B cell (primary cell): ENCODE results near the gene FHIT. TPM values are rescaled to one million over a fixed set of nuclear protein-coding genes. Genes with fewer than 3 reads are reported as not detected.

Experiments
- ATAC-seq: fragments of 200-7000 bp; cut with Tn5 transposase; one replicate; pipeline ENCODE4 v1.10.0; 2021; ENCODE audit warnings: low read depth, mild to moderate bottlenecking, moderate number of reproducible peaks, moderate library complexity
- CTCF ChIA-PET: fragments of 350-600 bp; sonication (Branson Sonifier 250); formaldehyde crosslinking; loops from one replicate; lab custom pipeline; 2021; ENCODE audit warnings: antibody characterized with exemption, inconsistent platforms; lab: Charles Lee
- POLR2A ChIA-PET: fragments of 350-600 bp; sonication (Branson Sonifier 250); formaldehyde crosslinking; loops from one replicate; lab custom pipeline; 2021; ENCODE audit warnings: antibody characterized with exemption; lab: Charles Lee
- DNase-seq: peaks from one replicate; pipeline ENCODE4 v3.0.0; 2013
- H2AFZ ChIP-seq: 2 replicates; pipeline ENCODE4 v1.6.1; 2012; ENCODE audit warnings: mild to moderate bottlenecking, low read depth, low read length; ENCODE audit not compliant: insufficient read depth, poor library complexity, severe bottlenecking
- H3K27ac ChIP-seq, 2 donors: 1 replicate in 1 of 2; 2 replicates in 1 of 2; pipeline ENCODE4 v1.5.1; 2012 to 2013; ENCODE audit warnings: low read length in 2 of 2, mild to moderate bottlenecking in 2 of 2, moderate library complexity in 1 of 2
- H3K27me3 ChIP-seq, 4 experiments: fragments of 200-600 bp in 1 of 4; sonication (generic) in 1 of 4; replicated peaks in 1 of 4; 1 replicate in 2 of 4; 2 replicates in 2 of 4; pipeline versions ENCODE4 v1.6.1 to v1.7.0; 2013 to 2016; ENCODE audit warnings: low read length in 3 of 4, mild to moderate bottlenecking in 2 of 4, mixed read lengths in 1 of 4, moderate library complexity in 1 of 4; ENCODE audit not compliant: insufficient read depth in 4 of 4, control insufficient read depth in 3 of 4; ENCODE audit errors: control extremely low read depth in 1 of 4
- H3K36me3 ChIP-seq, 2 experiments: replicated peaks in 1 of 2; 1 replicate in 1 of 2; 2 replicates in 1 of 2; pipeline versions ENCODE4 v1.6.1 to v1.7.1; 2013; ENCODE audit warnings: low read length in 1 of 2; ENCODE audit not compliant: insufficient read depth in 2 of 2, control insufficient read depth in 1 of 2; ENCODE audit errors: control extremely low read depth in 1 of 2, extremely low read depth in 1 of 2
- H3K4me1 ChIP-seq, 2 donors: fragments of 200-600 bp in 1 of 2; sonication (generic) in 1 of 2; 1 replicate in 1 of 2; 2 replicates in 1 of 2; pipeline versions ENCODE4 v1.5.1 to v1.6.1; 2013 to 2017; ENCODE audit warnings: low read length in 2 of 2; ENCODE audit not compliant: control insufficient read depth in 2 of 2, insufficient read depth in 2 of 2
- H3K4me2 ChIP-seq: replicated peaks from 2 replicates; pipeline ENCODE3; 2012; ENCODE audit warnings: mild to moderate bottlenecking, low read depth, low read length; ENCODE audit not compliant: poor library complexity, severe bottlenecking
- H3K4me3 ChIP-seq, 5 experiments: fragments of 200-600 bp in 1 of 5; sonication (generic) in 1 of 5; 1 replicate in 3 of 5; 2 replicates in 2 of 5; pipeline versions ENCODE4 v1.5.1 to v1.7.0; 2011 to 2016; ENCODE audit warnings: low read length in 4 of 5, mild to moderate bottlenecking in 4 of 5, low read depth in 2 of 5, control low read depth in 1 of 5, moderate library complexity in 1 of 5; ENCODE audit not compliant: insufficient read depth in 1 of 5; ENCODE audit errors: control extremely low read depth in 1 of 5, extremely low read depth in 1 of 5
- H3K79me2 ChIP-seq: fragments of 200-600 bp; sonication (generic); one replicate; pipeline ENCODE4 v1.6.0; 2016; ENCODE audit warnings: low read length; ENCODE audit not compliant: control insufficient read depth, insufficient read depth
- H3K9ac ChIP-seq: fragments of 200-600 bp; sonication (generic); 2 replicates; pipeline ENCODE4 v1.6.1; 2017; ENCODE audit warnings: mild to moderate bottlenecking, low read length, moderate library complexity
- H3K9me3 ChIP-seq, 3 donors: one replicate each; pipeline versions ENCODE4 v1.6.1 to v1.7.1; 2013; ENCODE audit warnings: low read length in 2 of 3; ENCODE audit not compliant: control insufficient read depth in 2 of 3, insufficient read depth in 1 of 3; ENCODE audit errors: control extremely low read depth in 1 of 3
- H4K20me1 ChIP-seq: 2 replicates; pipeline ENCODE4 v1.6.0; 2012; ENCODE audit warnings: mild to moderate bottlenecking, low read length; ENCODE audit not compliant: insufficient read depth, control insufficient read depth, poor library complexity, severe bottlenecking
- H3K27ac Mint-ChIP-seq: one replicate; pipeline ENCODE4 v1.8.0; 2021; ENCODE audit warnings: mixed read lengths
- H3K27me3 Mint-ChIP-seq: one replicate; pipeline ENCODE4 v1.8.0; 2021; ENCODE audit warnings: mixed read lengths
- H3K4me1 Mint-ChIP-seq: one replicate; pipeline ENCODE4 v1.8.0; 2021; ENCODE audit warnings: mixed read lengths
- H3K4me3 Mint-ChIP-seq: one replicate; pipeline ENCODE4 v1.8.0; 2021; ENCODE audit warnings: mixed read lengths
- H3K9me3 Mint-ChIP-seq: one replicate; pipeline ENCODE4 v1.8.0; 2022; ENCODE audit warnings: mixed read lengths; ENCODE audit not compliant: insufficient read depth
- CTCF ChIP-seq: fragments of 200-600 bp; IDR thresholded peaks from one replicate; pipeline ENCODE4 v1.8.0; 2022; ENCODE audit warnings: antibody characterized with exemption, mild to moderate bottlenecking
- EZH2 ChIP-seq: IDR thresholded peaks from 2 replicates; pipeline ENCODE4 v1.6.1; 2012; ENCODE audit warnings: borderline replicate concordance, low read depth, mild to moderate bottlenecking, moderate library complexity, low read length; ENCODE audit not compliant: insufficient read depth, poor library complexity, severe bottlenecking
- WGBS: methylation state at CpG from one replicate; pipeline ENCODE4 v1.1.5; 2013; ENCODE audit warnings: missing lambda C conversion rate; ENCODE audit not compliant: insufficient coverage; 5-methylcytosine and 5-hydroxymethylcytosine counted together
- intact Hi-C: fragments of 100-400 bp; cut with micrococcal nuclease; formaldehyde crosslinking; loops from one replicate; pipeline ENCODE4 v1.10.0; 2022
- polyA plus RNA-seq: library from polyadenylated mRNA; depleted of rRNA; stranded (reverse); fragments of >200 nt; gene quantifications from 2 replicates; pipeline ENCODE4 v1.2.3, GENCODE V29; 2012
- total RNA-seq, 2 donors: library from RNA; stranded (reverse); fragments of 120-200 nt in 1 of 2; gene quantifications; 1 replicate in 1 of 2; 2 replicates in 1 of 2; pipeline versions ENCODE4 v1.2.3 to v1.2.4, GENCODE V29; 2013 to 2022

FHIT gene
- total and polyA plus RNA-seq, 2 donors (not counting 1 experiment from before 2014, with no cell fraction given), result 1.7 to 7.8 TPM

GRCh38 chr3:59746585-59746984 lies 1504.7 kb downstream of the FHIT start:
- H3K9ac ChIP-seq, result no peak overlapping the region
- H3K4me3 Mint-ChIP-seq, result no peak overlapping the region

GRCh38 chr3:59737241-59737640 lies 1514.0 kb downstream of the FHIT start:
- Mint-ChIP-seq H3K9me3 (no peaks in the 10 kb centered on the region), H3K27ac (no peak overlapping the region), H3K4me3 (no peak overlapping the region), H3K4me1 (peaks cover 5% of the 10 kb centered on the region), H3K27me3 (no peaks in the 10 kb centered on the region)
- no peak overlapping the region for H3K9ac ChIP-seq
- CTCF ChIA-PET, result no interaction called here
- no peak overlapping the region for H2AFZ ChIP-seq
- no peak overlapping the region for H3K4me2 ChIP-seq
- H3K4me3 ChIP-seq, result no peak overlapping the region
- no peaks in the 10 kb centered on the region for H3K79me2 ChIP-seq
- no peaks in the 10 kb centered on the region for H3K36me3 ChIP-seq
- no peaks in the 10 kb centered on the region for H3K27me3 ChIP-seq
- H3K9me3 ChIP-seq, result no peaks in the 10 kb centered on the region
- H4K20me1 ChIP-seq, result no peaks in the 10 kb centered on the region
- POLR2A ChIA-PET, result no interaction called here
- H3K27ac ChIP-seq, result no peak overlapping the region
- ATAC-seq, result no peak
- peaks cover 1 to 3% of the 10 kb centered on the region in 2 donors for H3K4me1 ChIP-seq
- TF ChIP-seq EZH2 (no peak), CTCF (no peak)
- 93% methylated on average over 3 of the region's 3 CpGs for WGBS
- intact Hi-C loops, result no loop called here
- no peak for DNase-seq

More at GRCh38 chr3:59746585-59746984, 1504.7 kb downstream of the FHIT start:
- H3K27me3 Mint-ChIP-seq, result no peaks in the 10 kb centered on the region
- H4K20me1 ChIP-seq, result no peaks in the 10 kb centered on the region
- H3K27me3 ChIP-seq, result no peaks in the 10 kb centered on the region
- H3K36me3 ChIP-seq, result no peaks in the 10 kb centered on the region
- H3K4me1 ChIP-seq, result no peaks in the 10 kb centered on the region
- DNase-seq (no peak), ATAC-seq (no peak)
- H3K27ac Mint-ChIP-seq, result no peak overlapping the region
- H3K9me3 ChIP-seq, result peaks cover 0 to 2% (median 0%) of the 10 kb centered on the region in 3 donors
- 100% methylated on average over 3 of the region's 3 CpGs for WGBS
- no peak for TF ChIP-seq CTCF
- TF ChIP-seq EZH2, result no peak
- H3K4me3 ChIP-seq, result no peak overlapping the region
- intact Hi-C loops, result no loop called here
- H2AFZ ChIP-seq, result no peak overlapping the region
- H3K79me2 ChIP-seq, result no peaks in the 10 kb centered on the region
- no peaks in the 10 kb centered on the region for H3K9me3 Mint-ChIP-seq
- ChIA-PET POLR2A (no interaction called here), CTCF (no interaction called here)
- H3K27ac ChIP-seq, result no peak overlapping the region
- H3K4me1 Mint-ChIP-seq, result no peaks in the 10 kb centered on the region
- no peak overlapping the region for H3K4me2 ChIP-seq
